Measurements from ENCODE around the gene SLC2A10.

SLC2A10 gene

GRCh38 chr20:46703435-46703834, 6.0 kb upstream of the SLC2A10 start:
- no peak for DNase-seq (ENCODE audit: low read depth)

- peak; percentile 24 for DNase-seq (ENCODE audit: low read depth)
Measured at GRCh38 chr20:46704714-46705377, 4.6 kb upstream of the SLC2A10 start.

GRCh38 chr20:46705378-46705729, 4.1 kb upstream of the SLC2A10 start:
- peak; percentile 68 for DNase-seq (ENCODE audit: low read depth)

GRCh38 chr20:46706242-46706641, 3.2 kb upstream of the SLC2A10 start:
- no peak for DNase-seq (ENCODE audit: low read depth)

GRCh38 chr20:46708172-46708860, 1.1 kb upstream of the SLC2A10 start:
- no peak for DNase-seq (ENCODE audit: low read depth)

GRCh38 chr20:46709055-46709458, 392 bp upstream of the SLC2A10 start:
- DNase-seq (ENCODE audit: low read depth): no peak

GRCh38 chr20:46710153-46710913, 884 bp downstream of the SLC2A10 start:
- no peak for DNase-seq (ENCODE audit: low read depth)

GRCh38 chr20:46712056-46712636, 2.7 kb downstream of the SLC2A10 start:
- no peak for DNase-seq (ENCODE audit: low read depth)

GRCh38 chr20:46713957-46714834, 4.7 kb downstream of the SLC2A10 start:
- no peak for DNase-seq (ENCODE audit: low read depth)

GRCh38 chr20:46715292-46715756, 5.9 kb downstream of the SLC2A10 start:
- peak; percentile 95 for DNase-seq (ENCODE audit: low read depth)

- no peak for DNase-seq (ENCODE audit: low read depth)
Measured at GRCh38 chr20:46717818-46718541, 8.5 kb downstream of the SLC2A10 start.

- DNase-seq (ENCODE audit: low read depth): no peak
Measured at GRCh38 chr20:46720019-46720418, 10.6 kb downstream of the SLC2A10 start.

GRCh38 chr20:46720776-46721425, 11.5 kb downstream of the SLC2A10 start:
- DNase-seq (ENCODE audit: low read depth): no peak

GRCh38 chr20:46721476-46721875, 12.0 kb downstream of the SLC2A10 start:
- no peak for DNase-seq (ENCODE audit: low read depth)

GRCh38 chr20:46722450-46722849, 13.0 kb downstream of the SLC2A10 start:
- no peak for DNase-seq (ENCODE audit: low read depth)

GRCh38 chr20:46723039-46723438, 13.6 kb downstream of the SLC2A10 start:
- no peak for DNase-seq (ENCODE audit: low read depth)

GRCh38 chr20:46724343-46724959, 15.0 kb downstream of the SLC2A10 start:
- no peak for DNase-seq (ENCODE audit: low read depth)

- no peak for DNase-seq (ENCODE audit: low read depth)
Measured at GRCh38 chr20:46725186-46726165, 16.0 kb downstream of the SLC2A10 start.

GRCh38 chr20:46731770-46732169, 22.3 kb downstream of the SLC2A10 start:
- DNase-seq (ENCODE audit: low read depth): no peak
